Spleen (tissue), 11 donors: ENCODE measurements around the gene FHL2. TPM values are rescaled to one million over a fixed set of nuclear protein-coding genes. Genes with fewer than 3 reads are reported as not detected.

Experiments used
- DNase-seq: peaks from one replicate; pipeline ENCODE4 v3.0.0-alpha.2; 2020
- H3K27ac ChIP-seq, 8 donors: fragments of 200-600 bp; sonication (generic) in 7 of 8; 1 replicate in 4 of 8; 2 replicates in 4 of 8; pipeline versions ENCODE4 v1.5.0 to v1.8.0; 2016 to 2021; ENCODE audit warnings: inconsistent platforms in 4 of 8, mild to moderate bottlenecking in 4 of 8, moderate library complexity in 1 of 8
- H3K27me3 ChIP-seq, 7 donors: fragments of 200-600 bp; sonication (generic) in 6 of 7; replicated peaks in 1 of 7; 1 replicate in 4 of 7; 2 replicates in 3 of 7; pipeline versions ENCODE4 v1.5.0 to v1.8.0; 2016 to 2021; ENCODE audit warnings: inconsistent platforms in 3 of 7, mild to moderate bottlenecking in 1 of 7
- H3K36me3 ChIP-seq, 6 donors: fragments of 200-600 bp; sonication (generic) in 5 of 6; 1 replicate in 4 of 6; 2 replicates in 2 of 6; pipeline versions ENCODE4 v1.5.0 to v1.8.0; 2016 to 2021; ENCODE audit warnings: inconsistent platforms in 2 of 6
- H3K4me1 ChIP-seq, 6 donors: fragments of 200-600 bp; sonication (generic) in 5 of 6; 1 replicate in 3 of 6; 2 replicates in 3 of 6; pipeline versions ENCODE4 v1.5.0 to v1.8.0; 2016 to 2021; ENCODE audit warnings: inconsistent platforms in 3 of 6
- H3K4me3 ChIP-seq, 8 donors: fragments of 200-600 bp; sonication (generic) in 7 of 8; 1 replicate in 4 of 8; 2 replicates in 4 of 8; pipeline versions ENCODE4 v1.5.0 to v1.8.0; 2016 to 2021; ENCODE audit warnings: inconsistent platforms in 4 of 8, mild to moderate bottlenecking in 4 of 8, moderate library complexity in 2 of 8
- H3K9me3 ChIP-seq, 8 donors: fragments of 200-600 bp; sonication (generic) in 7 of 8; 1 replicate in 4 of 8; 2 replicates in 4 of 8; pipeline versions ENCODE4 v1.5.0 to v1.8.0; 2016 to 2021; ENCODE audit warnings: inconsistent platforms in 4 of 8
- POLR2A ChIP-seq, 3 donors: fragments of 450-650 bp; IDR thresholded peaks; one replicate each; pipeline ENCODE4 v1.5.1; 2017; ENCODE audit warnings: antibody characterized with exemption in 3 of 3, mild to moderate bottlenecking in 1 of 3
- POLR2AphosphoS5 ChIP-seq, 3 donors: sonication (generic); formaldehyde crosslinking; IDR thresholded peaks; one replicate each; pipeline ENCODE4 v1.5.1; 2017; ENCODE audit warnings: antibody characterized with exemption in 3 of 3
- WGBS, 5 donors: extraction: QIAGEN DNeasy Blood & Tissue Kit in 3 of 5; methylation state at CpG; one replicate each; pipeline versions ENCODE4 v1.1.5 to v1.1.7; 2013 to 2018; 5-methylcytosine and 5-hydroxymethylcytosine counted together
- intact Hi-C: fragments of 100-400 bp; cut with DNase I; formaldehyde crosslinking; loops from one replicate; pipeline ENCODE4 v1.15.0; 2023; ENCODE audit warnings: low total_unique reads
- polyA plus RNA-seq, 3 donors: library from polyadenylated mRNA; stranded (reverse); fragments of 200-250 nt; gene quantifications; one replicate each; pipeline ENCODE4 v1.2.1, GENCODE V29; 2013
- total RNA-seq, 7 donors: library from RNA; depleted of rRNA in 3 of 7; stranded (reverse); fragments of >200 nt in 3 of 7; fragmentation: NEBNext Ultra II Directional in 4 of 7; extraction: Animal tissue kit (Norgen Biotek cat#: 25700) in 4 of 7; gene quantifications; one replicate each; pipeline versions ENCODE4 v1.1.0 to v1.2.1, GENCODE V29; 2016 to 2021
- TF ChIP-seq, protein P1 (sequence below), 11 experiments: fragments of 200-600 bp in 7 of 11; fragments of 450-650 bp in 4 of 11; sonication (generic) in 4 of 11; IDR thresholded peaks in 8 of 11; conservative IDR thresholded peaks in 3 of 11; 1 replicate in 7 of 11; 2 replicates in 4 of 11; pipeline versions ENCODE4 v1.4.0 to v1.8.0; 2016 to 2021; ENCODE audit warnings: antibody characterized with exemption in 11 of 11, inconsistent platforms in 4 of 11, mild to moderate bottlenecking in 1 of 11
- donor health status: healthy with polysubstance abuse.
- donor health status: DM: no; HTN: no; CAD: no; lungs with moderate emphysema.
- donor health status: DM: no; HTN: no; CAD: no.
- donor health status: Bipolar disorder and iron deficiency.
- donor health status: healthy.
- donor health status: DM: no; HTN: no; CAD: no.
- donor health status: DM: yes; HTN: yes; CAD: no.

The FHL2 gene
- total and polyA plus RNA-seq, 10 donors = 6.8 to 27.4 (median 18.9) TPM

DNA sequence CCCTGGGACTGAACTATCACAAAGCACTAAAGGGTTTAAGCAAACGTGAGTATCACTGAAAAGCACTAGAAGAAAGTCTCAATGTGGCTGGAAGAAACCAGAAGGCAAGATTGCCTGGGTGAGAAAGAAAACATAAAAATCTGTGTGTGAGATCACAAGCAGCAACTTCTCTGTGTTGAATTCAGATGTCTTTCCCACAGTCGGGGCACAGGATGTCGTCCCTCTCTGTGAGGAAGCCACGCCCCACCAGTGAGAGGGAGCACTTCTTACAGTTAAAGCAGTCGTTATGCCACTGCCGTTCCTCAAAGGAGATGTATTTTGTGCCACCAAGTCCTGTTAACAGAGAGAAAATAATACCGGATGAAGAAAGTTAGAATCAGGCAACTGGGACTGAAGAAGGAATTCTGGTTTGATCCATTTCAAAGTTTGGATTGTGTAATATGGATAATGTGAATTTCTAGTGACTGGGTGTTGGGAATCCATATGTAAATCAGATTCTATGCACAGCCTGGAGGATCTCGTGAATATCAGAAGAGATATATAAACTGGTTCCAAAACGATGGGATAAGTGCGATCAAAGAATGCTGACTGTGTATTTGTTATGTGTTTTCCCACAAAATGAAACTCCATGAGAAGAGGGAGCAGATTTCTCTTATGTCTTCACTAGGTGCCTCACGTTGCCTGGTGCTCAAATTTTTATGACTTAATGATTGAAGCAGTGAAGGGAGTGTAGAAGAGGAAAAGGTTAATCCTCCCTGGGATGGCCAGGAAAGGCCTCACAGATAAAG, 37.6 kb downstream of the FHL2 start:
- peaks cover 3 to 22% (median 19%) of the 10 kb centered on the region in 8 donors for H3K9me3 ChIP-seq
- peaks cover 0 to 11% (median 0%) of the 10 kb centered on the region in 6 donors for H3K4me1 ChIP-seq
- no peaks in the 10 kb centered on the region for H3K27me3 ChIP-seq
- peaks cover 0 to 88% (median 35%) of the 10 kb centered on the region in 6 donors for H3K36me3 ChIP-seq
- intact Hi-C loops = no loop called here
- no peak overlapping the region for H3K27ac ChIP-seq
- TF ChIP-seq, protein P1, sequence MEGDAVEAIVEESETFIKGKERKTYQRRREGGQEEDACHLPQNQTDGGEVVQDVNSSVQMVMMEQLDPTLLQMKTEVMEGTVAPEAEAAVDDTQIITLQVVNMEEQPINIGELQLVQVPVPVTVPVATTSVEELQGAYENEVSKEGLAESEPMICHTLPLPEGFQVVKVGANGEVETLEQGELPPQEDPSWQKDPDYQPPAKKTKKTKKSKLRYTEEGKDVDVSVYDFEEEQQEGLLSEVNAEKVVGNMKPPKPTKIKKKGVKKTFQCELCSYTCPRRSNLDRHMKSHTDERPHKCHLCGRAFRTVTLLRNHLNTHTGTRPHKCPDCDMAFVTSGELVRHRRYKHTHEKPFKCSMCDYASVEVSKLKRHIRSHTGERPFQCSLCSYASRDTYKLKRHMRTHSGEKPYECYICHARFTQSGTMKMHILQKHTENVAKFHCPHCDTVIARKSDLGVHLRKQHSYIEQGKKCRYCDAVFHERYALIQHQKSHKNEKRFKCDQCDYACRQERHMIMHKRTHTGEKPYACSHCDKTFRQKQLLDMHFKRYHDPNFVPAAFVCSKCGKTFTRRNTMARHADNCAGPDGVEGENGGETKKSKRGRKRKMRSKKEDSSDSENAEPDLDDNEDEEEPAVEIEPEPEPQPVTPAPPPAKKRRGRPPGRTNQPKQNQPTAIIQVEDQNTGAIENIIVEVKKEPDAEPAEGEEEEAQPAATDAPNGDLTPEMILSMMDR (IDR thresholded peaks at IDR 0.05 in 8 of 11, conservative IDR thresholded peaks at IDR 0.05 in 3 of 11) = no peak
- TF ChIP-seq POLR2A (IDR thresholded peaks at IDR 0.05) (no peak), POLR2AphosphoS5 (IDR thresholded peaks at IDR 0.05) (no peak)
- DNase-seq = no peak
- WGBS, 5 donors = 33 to 45% (median 39%) methylated on average over 11 of the region's 11 CpGs
- H3K4me3 ChIP-seq = no peak overlapping the region

DNA sequence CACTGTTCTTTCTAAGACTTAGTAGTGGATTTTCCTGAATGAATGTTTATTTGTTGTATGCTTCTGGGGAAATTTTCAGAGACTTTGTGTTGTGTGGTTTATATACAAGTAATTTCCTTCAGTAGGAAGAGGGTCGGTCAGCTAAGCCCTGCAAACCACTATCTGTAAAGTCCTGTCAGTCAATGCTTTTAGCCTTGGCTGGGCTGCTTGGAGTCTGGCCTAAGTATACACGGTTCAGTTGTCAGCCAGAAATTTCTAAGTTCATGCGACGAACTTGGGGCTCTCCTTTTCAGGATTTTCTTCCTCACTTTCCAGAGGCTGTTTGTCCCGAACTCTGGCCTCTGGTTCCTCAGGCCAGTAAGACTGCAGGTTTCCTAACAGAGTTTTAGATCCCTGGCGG, 40.3 kb downstream of the FHL2 start:
- intact Hi-C loops = no loop called here
- no peak for TF ChIP-seq POLR2AphosphoS5 (IDR thresholded peaks at IDR 0.05)
- TF ChIP-seq, protein P1 (IDR thresholded peaks at IDR 0.05 in 8 of 11, conservative IDR thresholded peaks at IDR 0.05 in 3 of 11) = no peak
- Histone ChIP-seq H3K27ac (no peak overlapping the region), H3K27me3 (no peaks in the 10 kb centered on the region), H3K4me1 (peaks cover 0 to 11% (median 0%) of the 10 kb centered on the region in 6 donors), H3K36me3 (peaks cover 0 to 98% (median 56%) of the 10 kb centered on the region in 6 donors), H3K9me3 (peaks cover 3 to 40% (median 36%) of the 10 kb centered on the region in 8 donors), H3K4me3 (no peak overlapping the region)
- WGBS, 5 donors = 78 to 93% (median 88%) methylated on average over 6 of the region's 6 CpGs
- no peak for DNase-seq

DNA sequence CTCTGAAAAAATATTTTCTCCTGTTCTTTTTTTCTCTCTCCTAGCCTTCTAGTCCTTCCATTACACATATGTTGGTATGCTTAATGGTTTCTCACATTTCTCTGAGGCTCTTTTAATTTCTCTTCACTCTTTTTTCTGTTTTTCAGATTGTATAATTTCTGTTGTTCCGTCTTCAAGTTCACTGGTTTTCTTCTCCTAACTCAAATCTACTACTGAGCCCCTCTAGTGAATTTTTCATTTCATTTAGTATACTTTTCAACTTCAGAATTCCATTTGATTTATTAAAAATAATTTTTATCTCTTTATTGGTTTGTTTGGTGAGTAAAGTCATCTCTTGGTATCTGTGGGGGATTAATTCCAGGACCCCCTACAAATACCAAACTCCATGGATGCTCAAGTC, 41.7 kb downstream of the FHL2 start:
- Histone ChIP-seq H3K27ac (no peak overlapping the region), H3K4me1 (peaks cover 0 to 11% (median 0%) of the 10 kb centered on the region in 6 donors), H3K9me3 (peaks cover 3 to 40% (median 36%) of the 10 kb centered on the region in 8 donors), H3K36me3 (peaks cover 0 to 98% (median 67%) of the 10 kb centered on the region in 6 donors), H3K4me3 (no peak overlapping the region), H3K27me3 (no peaks in the 10 kb centered on the region)
- WGBS, 5 donors = 97 to 100% (median 98%) methylated on average over 1 of the region's 1 CpG
- intact Hi-C loops = no loop called here
- DNase-seq = no peak
- TF ChIP-seq, protein P1 (IDR thresholded peaks at IDR 0.05 in 8 of 11, conservative IDR thresholded peaks at IDR 0.05 in 3 of 11) = no peak
- no peak for TF ChIP-seq POLR2A (IDR thresholded peaks at IDR 0.05)
- TF ChIP-seq POLR2AphosphoS5 (IDR thresholded peaks at IDR 0.05) = no peak

DNA sequence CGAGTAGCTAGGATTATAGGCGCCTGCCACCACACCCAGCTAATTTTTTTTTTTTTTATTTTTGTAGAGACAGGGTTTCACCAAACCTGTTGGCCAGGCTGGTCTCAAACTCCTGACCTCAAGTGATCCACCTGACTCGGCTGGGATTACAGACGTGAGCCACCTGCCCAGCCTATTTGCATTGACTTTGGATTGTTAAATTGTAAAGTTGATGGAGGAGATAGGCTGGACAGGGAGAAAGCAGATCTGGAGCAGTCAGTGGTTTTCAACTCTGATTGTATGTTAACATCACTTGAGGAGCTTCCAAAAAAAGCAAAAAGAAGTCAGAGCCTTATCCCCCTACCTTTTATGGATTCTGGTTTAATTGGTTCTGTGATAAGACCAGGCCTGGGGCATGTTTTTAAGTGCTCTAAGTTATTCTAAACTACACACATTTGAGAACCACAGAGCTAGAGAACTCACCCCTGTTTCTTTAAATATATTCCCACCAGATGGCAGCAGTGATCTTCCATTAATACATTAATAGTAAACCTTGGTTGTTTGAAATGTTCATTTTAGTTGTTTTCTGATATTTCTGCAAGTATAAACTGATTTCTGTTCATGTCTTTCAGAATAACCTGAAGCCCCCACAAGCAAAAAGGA, 54.0 kb downstream of the FHL2 start:
- peaks cover 0 to 19% (median 0%) of the 10 kb centered on the region in 6 donors for H3K4me1 ChIP-seq
- intact Hi-C loops = no loop called here
- DNase-seq = no peak
- peaks cover 7 to 100% (median 86%) of the 10 kb centered on the region in 6 donors for H3K36me3 ChIP-seq
- TF ChIP-seq, protein P1 (IDR thresholded peaks at IDR 0.05 in 8 of 11, conservative IDR thresholded peaks at IDR 0.05 in 3 of 11) = peak in 6 of 11 experiments; percentile 8 to 40 (median 20)
- no peak for TF ChIP-seq POLR2A (IDR thresholded peaks at IDR 0.05)
- no peak for TF ChIP-seq POLR2AphosphoS5 (IDR thresholded peaks at IDR 0.05)
- WGBS, 5 donors = 77 to 89% (median 88%) methylated on average over 4 of the region's 4 CpGs
- no peak overlapping the region for H3K4me3 ChIP-seq
- H3K9me3 ChIP-seq = no peaks in the 10 kb centered on the region
- no peaks in the 10 kb centered on the region for H3K27me3 ChIP-seq
- H3K27ac ChIP-seq = no peak overlapping the region
